Measurements from ENCODE around the gene TCEA2. TPM values are rescaled to one million over a fixed set of nuclear protein-coding genes. Genes with fewer than 3 reads are reported as not detected.

TCEA2 gene
- total and polyA plus RNA-seq, 2 of the 13 experiments (the other 11 are each of a cell fraction or from before 2014, with no cell fraction given) = 28.1 to 33.7 TPM

DNA sequence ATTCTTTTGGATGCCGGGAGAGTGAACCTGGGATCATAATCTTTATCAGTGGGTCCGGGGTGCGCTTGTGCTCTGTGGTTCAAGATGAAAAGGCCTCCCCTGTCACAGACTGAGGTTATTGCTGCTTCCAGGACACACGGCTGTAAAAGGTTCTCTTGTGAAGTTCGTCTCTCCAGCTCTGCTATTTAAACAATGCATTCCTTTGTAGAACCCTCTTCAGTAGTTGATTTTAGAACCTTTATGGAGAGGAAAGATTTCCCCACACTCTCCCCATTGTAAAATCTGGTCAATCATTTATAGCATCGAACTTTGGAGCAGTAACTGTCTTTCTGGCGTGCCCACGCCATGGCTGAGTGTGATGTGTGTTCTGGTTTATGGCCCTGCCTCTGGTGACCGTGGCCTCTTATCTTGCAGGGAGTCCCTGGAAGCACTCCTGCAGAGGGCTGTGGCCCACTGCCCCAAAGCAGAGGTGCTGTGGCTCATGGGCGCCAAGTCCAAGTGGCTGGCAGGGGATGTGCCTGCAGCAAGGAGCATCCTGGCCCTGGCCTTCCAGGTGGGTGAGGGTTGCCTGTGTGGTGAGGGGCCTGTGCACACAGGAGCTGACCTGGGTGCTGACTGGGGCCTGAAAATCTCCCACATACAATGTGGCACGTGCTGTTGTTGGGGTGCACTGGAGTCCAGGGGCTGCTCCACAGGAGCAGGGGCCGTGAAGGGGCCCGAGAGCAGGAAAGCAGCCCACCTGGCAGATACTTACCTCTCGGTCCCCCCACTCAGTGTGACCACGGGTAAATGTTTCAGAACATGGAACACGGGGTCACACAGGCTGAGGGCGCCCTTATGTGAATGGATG is 38.6 kb upstream of the TCEA2 start (continued):
- TF ChIP-seq ZNF224 (CRISPR knock-in tag; IDR thresholded peaks at IDR 0.05) = peak; percentile 51; the same call in 1 of the 2 replicates
- TF ChIP-seq ERF (CRISPR knock-in tag; IDR thresholded peaks at IDR 0.05) = no peak; the same call in 1 of the 2 replicates
- TF ChIP-seq HCFC1 (IDR thresholded peaks at IDR 0.05; ENCODE audit: low read depth, low read length) = no peak; the same call in 1 of the 2 replicates
- TF ChIP-seq ZNF577 (CRISPR knock-in tag; IDR thresholded peaks at IDR 0.05; ENCODE audit: borderline replicate concordance, low read depth) = no peak
- TF ChIP-seq MXI1 (IDR thresholded peaks at IDR 0.05; ENCODE audit: borderline replicate concordance, low read depth, low read length) = peak; percentile 72; the same call in 1 of the 3 replicates
- TF ChIP-seq, protein P1, sequence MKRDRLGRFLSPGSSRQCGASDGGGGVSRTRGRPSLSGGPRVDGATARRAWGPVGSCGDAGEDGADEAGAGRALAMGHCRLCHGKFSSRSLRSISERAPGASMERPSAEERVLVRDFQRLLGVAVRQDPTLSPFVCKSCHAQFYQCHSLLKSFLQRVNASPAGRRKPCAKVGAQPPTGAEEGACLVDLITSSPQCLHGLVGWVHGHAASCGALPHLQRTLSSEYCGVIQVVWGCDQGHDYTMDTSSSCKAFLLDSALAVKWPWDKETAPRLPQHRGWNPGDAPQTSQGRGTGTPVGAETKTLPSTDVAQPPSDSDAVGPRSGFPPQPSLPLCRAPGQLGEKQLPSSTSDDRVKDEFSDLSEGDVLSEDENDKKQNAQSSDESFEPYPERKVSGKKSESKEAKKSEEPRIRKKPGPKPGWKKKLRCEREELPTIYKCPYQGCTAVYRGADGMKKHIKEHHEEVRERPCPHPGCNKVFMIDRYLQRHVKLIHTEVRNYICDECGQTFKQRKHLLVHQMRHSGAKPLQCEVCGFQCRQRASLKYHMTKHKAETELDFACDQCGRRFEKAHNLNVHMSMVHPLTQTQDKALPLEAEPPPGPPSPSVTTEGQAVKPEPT (CRISPR knock-in tag; IDR thresholded peaks at IDR 0.05; ENCODE audit: low read depth) = peak; percentile 91
- peak; percentile 59; the same call in 1 of the 2 replicates for TF ChIP-seq KDM5A (IDR thresholded peaks at IDR 0.05; ENCODE audit: borderline replicate concordance, low read length)
- no peak; the same call in 1 of the 2 replicates for TF ChIP-seq SP140L (CRISPR knock-in tag; IDR thresholded peaks at IDR 0.05; ENCODE audit: borderline replicate concordance)
- TF ChIP-seq, protein P2, sequence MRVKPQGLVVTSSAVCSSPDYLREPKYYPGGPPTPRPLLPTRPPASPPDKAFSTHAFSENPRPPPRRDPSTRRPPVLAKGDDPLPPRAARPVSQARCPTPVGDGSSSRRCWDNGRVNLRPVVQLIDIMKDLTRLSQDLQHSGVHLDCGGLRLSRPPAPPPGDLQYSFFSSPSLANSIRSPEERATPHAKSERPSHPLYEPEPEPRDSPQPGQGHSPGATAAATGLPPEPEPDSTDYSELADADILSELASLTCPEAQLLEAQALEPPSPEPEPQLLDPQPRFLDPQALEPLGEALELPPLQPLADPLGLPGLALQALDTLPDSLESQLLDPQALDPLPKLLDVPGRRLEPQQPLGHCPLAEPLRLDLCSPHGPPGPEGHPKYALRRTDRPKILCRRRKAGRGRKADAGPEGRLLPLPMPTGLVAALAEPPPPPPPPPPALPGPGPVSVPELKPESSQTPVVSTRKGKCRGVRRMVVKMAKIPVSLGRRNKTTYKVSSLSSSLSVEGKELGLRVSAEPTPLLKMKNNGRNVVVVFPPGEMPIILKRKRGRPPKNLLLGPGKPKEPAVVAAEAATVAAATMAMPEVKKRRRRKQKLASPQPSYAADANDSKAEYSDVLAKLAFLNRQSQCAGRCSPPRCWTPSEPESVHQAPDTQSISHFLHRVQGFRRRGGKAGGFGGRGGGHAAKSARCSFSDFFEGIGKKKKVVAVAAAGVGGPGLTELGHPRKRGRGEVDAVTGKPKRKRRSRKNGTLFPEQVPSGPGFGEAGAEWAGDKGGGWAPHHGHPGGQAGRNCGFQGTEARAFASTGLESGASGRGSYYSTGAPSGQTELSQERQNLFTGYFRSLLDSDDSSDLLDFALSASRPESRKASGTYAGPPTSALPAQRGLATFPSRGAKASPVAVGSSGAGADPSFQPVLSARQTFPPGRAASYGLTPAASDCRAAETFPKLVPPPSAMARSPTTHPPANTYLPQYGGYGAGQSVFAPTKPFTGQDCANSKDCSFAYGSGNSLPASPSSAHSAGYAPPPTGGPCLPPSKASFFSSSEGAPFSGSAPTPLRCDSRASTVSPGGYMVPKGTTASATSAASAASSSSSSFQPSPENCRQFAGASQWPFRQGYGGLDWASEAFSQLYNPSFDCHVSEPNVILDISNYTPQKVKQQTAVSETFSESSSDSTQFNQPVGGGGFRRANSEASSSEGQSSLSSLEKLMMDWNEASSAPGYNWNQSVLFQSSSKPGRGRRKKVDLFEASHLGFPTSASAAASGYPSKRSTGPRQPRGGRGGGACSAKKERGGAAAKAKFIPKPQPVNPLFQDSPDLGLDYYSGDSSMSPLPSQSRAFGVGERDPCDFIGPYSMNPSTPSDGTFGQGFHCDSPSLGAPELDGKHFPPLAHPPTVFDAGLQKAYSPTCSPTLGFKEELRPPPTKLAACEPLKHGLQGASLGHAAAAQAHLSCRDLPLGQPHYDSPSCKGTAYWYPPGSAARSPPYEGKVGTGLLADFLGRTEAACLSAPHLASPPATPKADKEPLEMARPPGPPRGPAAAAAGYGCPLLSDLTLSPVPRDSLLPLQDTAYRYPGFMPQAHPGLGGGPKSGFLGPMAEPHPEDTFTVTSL (CRISPR knock-in tag; IDR thresholded peaks at IDR 0.05; ENCODE audit: borderline replicate concordance) = 0 out of 2 replicates have a peak, but pooled peaks have one; percentile 51
- TF ChIP-seq GPN1 (CRISPR knock-in tag; IDR thresholded peaks at IDR 0.05; ENCODE audit: borderline replicate concordance) = no peak
- no peak for TF ChIP-seq KDM4B (CRISPR knock-in tag; IDR thresholded peaks at IDR 0.05)
- TF ChIP-seq SNAI1 (CRISPR knock-in tag; IDR thresholded peaks at IDR 0.05; ENCODE audit: borderline replicate concordance) = no peak
- no peak for TF ChIP-seq ZNF496 (CRISPR knock-in tag; IDR thresholded peaks at IDR 0.05; ENCODE audit: insufficient replicate concordance)
- TF ChIP-seq, protein P3, sequence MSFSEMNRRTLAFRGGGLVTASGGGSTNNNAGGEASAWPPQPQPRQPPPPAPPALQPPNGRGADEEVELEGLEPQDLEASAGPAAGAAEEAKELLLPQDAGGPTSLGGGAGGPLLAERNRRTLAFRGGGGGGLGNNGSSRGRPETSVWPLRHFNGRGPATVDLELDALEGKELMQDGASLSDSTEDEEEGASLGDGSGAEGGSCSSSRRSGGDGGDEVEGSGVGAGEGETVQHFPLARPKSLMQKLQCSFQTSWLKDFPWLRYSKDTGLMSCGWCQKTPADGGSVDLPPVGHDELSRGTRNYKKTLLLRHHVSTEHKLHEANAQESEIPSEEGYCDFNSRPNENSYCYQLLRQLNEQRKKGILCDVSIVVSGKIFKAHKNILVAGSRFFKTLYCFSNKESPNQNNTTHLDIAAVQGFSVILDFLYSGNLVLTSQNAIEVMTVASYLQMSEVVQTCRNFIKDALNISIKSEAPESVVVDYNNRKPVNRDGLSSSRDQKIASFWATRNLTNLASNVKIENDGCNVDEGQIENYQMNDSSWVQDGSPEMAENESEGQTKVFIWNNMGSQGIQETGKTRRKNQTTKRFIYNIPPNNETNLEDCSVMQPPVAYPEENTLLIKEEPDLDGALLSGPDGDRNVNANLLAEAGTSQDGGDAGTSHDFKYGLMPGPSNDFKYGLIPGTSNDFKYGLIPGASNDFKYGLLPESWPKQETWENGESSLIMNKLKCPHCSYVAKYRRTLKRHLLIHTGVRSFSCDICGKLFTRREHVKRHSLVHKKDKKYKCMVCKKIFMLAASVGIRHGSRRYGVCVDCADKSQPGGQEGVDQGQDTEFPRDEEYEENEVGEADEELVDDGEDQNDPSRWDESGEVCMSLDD (CRISPR knock-in tag; IDR thresholded peaks at IDR 0.05; ENCODE audit: borderline replicate concordance) = peak; percentile 92
- no peak; the same call in 1 of the 2 replicates for TF ChIP-seq ZBTB21 (CRISPR knock-in tag; IDR thresholded peaks at IDR 0.05)
- TF ChIP-seq ZNF607 (CRISPR knock-in tag; IDR thresholded peaks at IDR 0.05; ENCODE audit: borderline replicate concordance) = no peak
- no peak for TF ChIP-seq ZSCAN20 (CRISPR knock-in tag; IDR thresholded peaks at IDR 0.05; ENCODE audit: borderline replicate concordance)
- peak; percentile 89; the same call in 1 of the 2 replicates for TF ChIP-seq PAWR (CRISPR knock-in tag; IDR thresholded peaks at IDR 0.05; ENCODE audit: borderline replicate concordance)
